Transverse colon (tissue), 4 donors: ENCODE results near the gene DLGAP1.

Experiments
- CTCF ChIP-seq, 5 experiments: fragments of 200-600 bp in 3 of 5; fragments of 450-650 bp in 2 of 5; sonication (generic) in 3 of 5; IDR thresholded peaks; 1 replicate in 2 of 5; 2 replicates in 3 of 5; pipeline ENCODE4 v1.5.1; 2016 to 2017; ENCODE audit warnings: antibody characterized with exemption in 5 of 5, inconsistent platforms in 3 of 5, mild to moderate bottlenecking in 2 of 5, moderate library complexity in 1 of 5
- POLR2AphosphoS5 ChIP-seq, 3 donors: sonication (generic); formaldehyde crosslinking; IDR thresholded peaks; one replicate each; pipeline ENCODE4 v1.6.1; 2016; ENCODE audit warnings: antibody characterized with exemption in 3 of 3

- TF ChIP-seq CTCF (IDR thresholded peaks at IDR 0.05) (no peak), POLR2AphosphoS5 (IDR thresholded peaks at IDR 0.05) (no peak)
Measured at GRCh38 chr18:3648200-3648599, 806.9 kb downstream of the DLGAP1 start.
